NCI-H2227 (cell line): ENCODE results near the gene SPINK7.
"Not testable (repeated sequence)": the region's sequence is repeated elsewhere in the genome, so short reads cannot be mapped to it uniquely, and the experiment has no call there.

Experiments
- DNase-seq: peaks from one replicate; lab custom pipeline; 2025; ENCODE audit not compliant: unreplicated experiment; lab: John Stamatoyannopoulos, UW

SPINK7 gene

DNA sequence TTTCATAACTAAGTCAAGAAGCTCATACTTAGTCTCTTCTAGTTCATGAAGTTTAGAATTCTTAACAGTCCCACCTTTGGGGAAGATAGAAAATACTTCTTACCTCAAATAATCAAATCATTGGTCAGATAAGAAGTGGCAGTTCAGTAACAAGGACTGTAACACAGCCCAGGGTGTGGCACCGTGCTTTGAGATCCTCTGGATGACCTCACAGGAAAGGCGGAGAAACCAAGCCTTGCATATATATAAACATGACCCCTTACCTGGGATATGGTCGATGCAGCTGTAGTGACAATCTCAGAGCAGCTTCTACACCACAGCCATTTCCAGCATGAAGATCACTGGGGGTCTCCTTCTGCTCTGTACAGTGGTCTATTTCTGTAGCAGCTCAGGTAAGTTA, at the start of gene SPINK7:
SPINK7 (plus strand) TSS at position 271 of the 400 bp plus-strand sequence; CDS start at position 332, 61 bp downstream.
- no peak for DNase-seq

GRCh38 chr5:148267962-148268361, 44.3 kb upstream of the SPINK7 start:
- no peak for DNase-seq

DNA sequence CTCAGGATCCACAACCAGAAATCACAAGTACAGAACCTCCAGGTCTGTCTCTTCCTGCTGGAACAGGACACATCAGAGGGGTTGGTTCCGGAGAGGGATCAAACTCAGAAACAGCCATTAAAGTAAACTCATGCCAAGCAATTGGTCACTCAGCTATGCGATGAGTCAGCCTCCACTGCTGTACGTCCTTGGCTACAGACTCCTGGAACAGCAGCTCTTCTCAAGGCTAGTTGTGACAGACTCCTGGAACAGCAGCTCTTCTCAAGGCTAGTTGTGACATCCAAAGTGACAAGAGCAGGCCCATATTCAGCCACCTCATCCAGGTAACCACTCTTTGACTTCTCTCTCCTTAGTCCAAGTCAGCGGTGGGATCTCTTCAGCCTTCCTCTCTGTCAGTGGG, 43.7 kb upstream of the SPINK7 start, which contains the start of gene SPINK13:
SPINK13 (plus strand) TSS at position 229 of the 400 bp plus-strand sequence. CDS start 1,279 bp downstream, outside the sequence.
- no peak for DNase-seq

DNA sequence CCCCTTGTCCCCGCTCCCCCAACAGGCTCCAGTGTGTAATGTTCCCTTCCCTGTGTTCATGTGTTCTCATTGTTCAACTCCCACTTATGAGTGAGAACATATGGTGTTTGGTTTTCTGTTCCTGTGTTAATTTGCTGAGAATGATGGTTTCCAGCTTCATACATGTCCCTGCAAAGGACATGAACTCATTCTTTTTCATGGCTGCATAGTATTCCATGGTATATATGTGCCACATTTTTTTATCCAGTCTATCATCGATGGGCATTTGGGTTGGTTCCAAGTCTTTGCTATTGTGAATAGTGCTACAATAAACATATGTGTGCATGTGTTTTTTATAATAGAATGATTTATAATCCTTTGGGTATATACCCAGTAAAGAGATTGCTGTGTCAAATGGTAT, 37.1 kb upstream of the SPINK7 start:
- DNase-seq: not testable (repeated sequence)

DNA sequence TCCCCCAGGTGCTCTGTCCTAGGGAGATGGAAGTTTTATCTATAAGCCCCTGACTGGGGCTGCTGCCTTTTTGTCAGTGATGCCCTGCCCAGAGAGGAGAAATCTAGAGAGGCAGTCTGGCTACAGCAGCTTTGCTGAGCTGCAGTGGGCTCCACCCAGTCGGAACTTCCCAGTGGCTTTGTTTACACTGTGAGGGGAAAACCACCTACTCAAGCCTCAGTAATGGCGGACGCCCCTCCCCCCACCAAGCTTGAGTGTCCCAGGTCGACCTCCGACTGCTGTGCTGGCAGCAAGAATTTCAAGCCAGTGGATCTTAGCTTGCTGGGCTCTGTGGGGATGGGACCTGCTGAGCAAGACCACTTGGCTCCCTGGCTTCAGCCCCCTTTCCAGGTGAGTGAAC, 31.3 kb upstream of the SPINK7 start:
- peak; percentile 2 for DNase-seq

GRCh38 chr5:148281336-148281735, 30.9 kb upstream of the SPINK7 start:
- DNase-seq: not testable (repeated sequence)

DNA sequence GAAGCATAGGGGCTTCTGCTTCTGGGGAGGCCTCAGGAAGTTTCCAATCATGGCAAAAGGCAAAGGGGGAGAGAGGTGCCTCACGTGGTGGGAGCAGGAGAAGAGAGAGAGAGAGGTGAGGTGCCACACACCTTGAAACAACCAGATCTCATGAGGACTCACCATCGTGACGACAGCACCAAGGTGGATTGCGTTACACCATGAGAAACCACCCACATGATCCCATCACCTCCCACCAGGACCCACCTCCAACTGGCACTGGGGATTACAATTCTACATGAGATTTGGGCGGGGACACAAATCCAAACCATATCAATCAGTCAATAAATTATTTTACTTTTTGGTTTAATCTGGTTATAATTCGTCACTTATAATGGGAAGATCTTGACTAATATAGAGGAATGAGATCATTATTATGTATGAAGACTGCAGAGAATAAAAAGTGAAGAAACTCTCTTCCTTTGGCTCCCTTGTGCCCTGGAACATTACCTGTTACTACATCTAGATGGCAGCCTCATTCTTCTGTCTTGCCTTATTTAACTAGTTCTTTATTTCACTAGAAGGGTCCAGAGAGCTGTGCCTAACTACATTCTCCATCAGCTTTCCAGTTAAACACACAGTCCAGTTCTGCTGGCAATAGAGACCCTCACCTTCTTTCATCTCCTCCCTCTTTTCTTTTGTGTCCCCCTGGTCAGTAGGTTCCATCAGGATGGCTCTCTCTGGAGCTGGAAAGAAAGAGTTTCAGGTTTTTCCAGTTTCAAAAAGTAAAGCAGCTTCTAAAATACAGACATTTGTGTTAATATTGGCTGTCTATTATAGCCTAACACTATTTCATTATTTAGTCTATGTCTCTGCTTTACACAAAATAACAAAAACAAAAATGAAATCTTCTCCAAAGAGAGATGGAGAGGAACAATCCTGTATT, 21.7 kb upstream of the SPINK7 start:
- DNase-seq: peak; percentile 18

- DNase-seq: no peak
These were observed 14.5 kb upstream of the SPINK7 start for GRCh38 chr5:148297731-148298130.

GRCh38 chr5:148306446-148306845, 5.8 kb upstream of the SPINK7 start:
- no peak for DNase-seq

DNA sequence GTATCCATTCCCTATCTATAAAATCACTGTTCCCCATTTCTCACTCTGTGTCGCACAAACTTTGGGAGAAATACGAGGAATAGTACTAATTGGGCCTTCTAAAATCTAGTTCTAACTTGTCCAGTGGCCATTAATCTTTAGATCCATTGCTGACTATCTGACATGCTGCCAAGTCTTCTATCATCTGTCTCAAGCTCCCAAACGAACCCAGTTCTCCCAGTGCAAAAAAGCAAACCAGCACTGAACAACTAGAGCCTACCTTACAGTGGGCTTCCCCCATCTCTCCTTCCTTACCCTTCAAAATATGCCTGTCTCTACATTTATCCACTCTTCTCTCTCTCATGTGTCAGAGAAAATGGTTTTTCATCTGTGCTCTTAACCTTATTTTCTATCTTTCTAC, 3.2 kb upstream of the SPINK7 start:
- DNase-seq: no peak

- DNase-seq: no peak
These were observed 2.5 kb upstream of the SPINK7 start for GRCh38 chr5:148309746-148310145.

GRCh38 chr5:148311484-148311883, 739 bp upstream of the SPINK7 start:
- DNase-seq: no peak

- no peak for DNase-seq
These were observed 2.0 kb downstream of the SPINK7 start for GRCh38 chr5:148314187-148314586.

DNA sequence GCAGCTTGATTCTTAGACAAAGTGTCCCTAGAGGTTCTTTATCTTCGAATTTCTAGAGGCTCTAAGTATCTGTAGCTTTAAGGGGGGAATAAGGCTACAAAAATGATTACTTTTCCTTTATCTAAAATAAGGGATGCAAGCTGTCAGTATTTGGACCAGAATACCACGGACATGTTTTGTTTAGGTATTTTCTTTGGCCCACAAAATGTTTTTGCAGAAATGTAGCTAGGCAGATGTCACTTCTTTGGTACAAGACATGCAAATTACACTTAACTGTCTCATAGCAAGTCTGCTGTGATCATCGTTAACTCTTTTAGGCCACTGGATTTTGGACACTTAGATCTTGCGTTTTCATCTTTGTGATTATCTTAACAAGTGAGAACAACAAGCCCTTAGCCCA, 2.5 kb downstream of the SPINK7 start:
- no peak for DNase-seq

DNA sequence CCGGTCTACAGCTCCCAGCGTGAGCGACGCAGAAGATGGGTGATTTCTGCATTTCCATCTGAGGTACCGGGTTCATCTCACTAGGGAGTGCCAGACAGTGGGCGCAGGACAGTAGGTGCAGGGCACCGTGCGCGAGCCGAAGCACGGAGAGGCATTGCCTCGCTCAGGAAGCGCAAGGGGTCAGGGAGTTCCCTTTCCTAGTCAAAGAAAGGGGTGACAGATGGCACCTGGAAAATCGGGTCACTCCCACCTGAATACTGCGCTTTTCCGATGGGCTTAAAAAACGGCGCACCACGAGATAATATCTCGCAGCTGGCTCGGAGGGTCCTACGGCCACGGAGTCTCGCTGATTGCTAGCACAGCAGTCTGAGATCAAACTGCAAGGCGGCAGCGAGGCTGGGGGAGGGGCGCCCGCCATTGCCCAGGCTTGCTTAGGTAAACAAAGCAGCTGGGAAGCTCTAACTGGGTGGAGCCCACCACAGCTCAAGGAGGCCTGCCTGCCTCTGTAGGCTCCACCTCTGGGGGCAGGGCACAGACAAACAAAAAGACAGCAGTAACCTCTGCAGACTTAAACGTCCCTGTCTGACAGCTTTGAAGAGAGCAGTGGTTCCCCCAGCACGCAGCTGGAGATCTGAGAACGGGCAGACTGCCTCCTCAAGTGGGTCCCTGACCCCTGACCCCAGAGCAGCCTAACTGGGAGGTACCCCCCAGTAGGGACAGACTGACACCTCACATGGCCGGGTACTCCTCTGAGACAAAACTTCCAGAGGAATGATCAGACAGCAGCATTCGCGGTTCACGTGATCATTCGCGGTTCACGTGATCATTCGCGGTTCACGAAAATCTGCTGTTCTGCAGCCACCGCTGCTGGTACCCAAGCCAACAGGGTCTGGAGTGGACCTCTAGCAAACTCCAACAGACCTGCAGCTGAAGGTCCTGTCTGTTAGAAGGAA, 8.1 kb downstream of the SPINK7 start:
- peak; percentile 75 for DNase-seq

GRCh38 chr5:148333262-148333849, 21.1 kb downstream of the SPINK7 start:
- DNase-seq: no peak

DNA sequence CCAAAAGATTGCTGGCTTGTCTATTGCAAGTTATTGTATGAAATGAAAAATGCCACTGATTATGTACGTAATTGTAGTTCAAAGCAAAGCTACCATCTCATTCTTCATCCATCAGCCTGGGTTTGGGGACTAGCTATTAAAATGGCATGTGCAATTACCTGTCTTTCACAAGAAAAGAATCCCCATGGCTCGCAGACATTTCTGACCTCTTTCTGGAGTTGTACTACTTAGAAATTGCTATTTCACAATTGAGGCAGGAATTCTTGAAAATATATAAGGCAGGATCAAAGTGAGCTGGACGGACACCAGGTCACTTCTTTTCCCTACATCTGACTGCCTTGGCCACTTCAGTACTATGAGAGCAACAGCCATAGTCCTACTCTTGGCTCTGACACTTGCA, 23.0 kb downstream of the SPINK7 start, which contains the start of gene SPINK9:
SPINK9 (plus strand) TSS at position 301 of the 400 bp plus-strand sequence; CDS start at position 356, 55 bp downstream.
- no peak for DNase-seq

DNA sequence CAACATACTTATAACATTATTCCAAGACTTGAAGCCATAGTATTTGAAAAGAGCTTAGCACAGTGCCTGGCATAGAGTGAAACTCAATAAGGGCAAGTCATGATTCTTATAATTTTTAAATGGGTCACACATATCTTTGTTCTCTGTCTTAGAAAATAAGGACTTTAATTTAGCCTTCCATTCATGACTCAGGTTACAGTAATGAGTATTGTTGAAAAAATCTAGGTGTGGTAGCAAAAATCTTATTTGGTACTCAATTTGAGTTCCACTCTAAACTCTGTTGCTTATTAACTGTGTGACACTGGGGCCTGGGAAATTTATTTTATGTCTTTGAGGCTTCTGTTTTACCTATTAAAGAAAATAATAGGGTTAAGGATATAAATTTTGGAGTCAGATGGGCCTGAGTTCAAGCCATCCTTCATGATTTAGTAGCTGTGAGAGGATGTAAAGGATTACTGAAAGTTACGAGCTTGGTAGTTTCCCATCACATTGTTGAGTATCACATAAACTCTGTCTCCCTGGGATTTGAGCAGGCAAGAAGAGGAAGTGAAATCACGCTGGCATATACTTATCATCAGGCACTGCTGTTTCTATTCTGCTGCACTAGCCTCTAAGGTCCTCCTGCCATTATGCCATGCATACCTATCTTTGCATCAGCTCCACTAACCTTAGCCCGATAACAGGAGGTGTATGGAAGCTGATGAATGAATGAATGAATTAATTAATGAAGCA, 24.6 kb downstream of the SPINK7 start:
- DNase-seq: no peak

GRCh38 chr5:148342371-148343045, 30.3 kb downstream of the SPINK7 start:
- DNase-seq: no peak

DNA sequence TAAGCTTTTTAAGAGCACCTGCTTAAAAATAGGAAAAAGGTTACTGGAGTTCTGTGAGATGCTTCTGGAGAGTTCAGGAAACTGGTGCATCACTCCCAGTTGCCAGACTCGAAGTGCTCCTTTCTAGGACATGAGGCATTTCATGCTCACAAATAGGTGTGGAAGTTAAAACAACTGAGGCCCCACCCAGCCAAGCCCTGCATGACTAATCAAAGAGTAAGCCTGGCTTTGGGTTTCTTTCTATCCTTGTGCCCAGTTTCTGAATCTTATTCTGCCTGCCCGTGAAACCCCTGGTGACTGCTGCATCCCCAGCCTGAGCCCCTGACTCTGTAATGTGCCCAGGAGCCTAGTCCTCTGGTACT, 30.8 kb downstream of the SPINK7 start:
- DNase-seq: no peak
